Endothelial cell of umbilical vein (primary cell): ENCODE data around the gene ZFAND2B.

ENCODE experiments used
- CTCF ChIP-seq, 2 donors: IDR thresholded peaks; 1 replicate in 1 of 2; 2 replicates in 1 of 2; pipeline ENCODE4 v1.5.1; 2011; ENCODE audit warnings: low read length in 2 of 2, mild to moderate bottlenecking in 2 of 2, moderate library complexity in 2 of 2, control low read depth in 1 of 2, inconsistent platforms in 1 of 2, low read depth in 1 of 2; ENCODE audit not compliant: insufficient read depth in 1 of 2; ENCODE audit errors: extremely low read depth in 1 of 2
- EZH2 ChIP-seq: IDR thresholded peaks from 2 replicates; pipeline ENCODE4 v1.6.1; 2012; ENCODE audit warnings: borderline replicate concordance, low read depth, mild to moderate bottlenecking, moderate library complexity, low read length, inconsistent platforms; ENCODE audit not compliant: severe bottlenecking

GRCh38 chr2:219213486-219214071, 7.0 kb downstream of the ZFAND2B start:
- TF ChIP-seq CTCF (IDR thresholded peaks at IDR 0.05; ENCODE audit: extremely low read depth in 1 of 2, insufficient read depth in 1 of 2, low read depth in 1 of 2, low read length in 2 of 2) (no peak), EZH2 (no peak)
